Fibroblast of skin of right quadriceps (primary cell): Measurements from ENCODE around the gene UCK2.

ENCODE experiments used
- DNase-seq: peaks from one replicate; pipeline ENCODE4 v3.0.0-alpha.2; 2013

UCK2 gene

GRCh38 chr1:165883056-165883455 is 55.6 kb downstream of the UCK2 start:
- DNase-seq, result peak; percentile 44

GRCh38 chr1:165884009-165884689 is 56.7 kb downstream of the UCK2 start:
- DNase-seq, result no peak

- DNase-seq, result no peak
Observed at GRCh38 chr1:165884690-165885304, 57.4 kb downstream of the UCK2 start.

- no peak for DNase-seq
Observed at GRCh38 chr1:165885305-165885694, 57.9 kb downstream of the UCK2 start.

- DNase-seq, result no peak
Observed at GRCh38 chr1:165886193-165886592, 58.8 kb downstream of the UCK2 start.

GRCh38 chr1:165886983-165887382 is 59.6 kb downstream of the UCK2 start:
- DNase-seq, result no peak

GRCh38 chr1:165887877-165888551 is 60.6 kb downstream of the UCK2 start:
- DNase-seq, result no peak

GRCh38 chr1:165888552-165888920 is 61.1 kb downstream of the UCK2 start:
- DNase-seq, result no peak

GRCh38 chr1:165890684-165891083 is 63.3 kb downstream of the UCK2 start:
- no peak for DNase-seq

- DNase-seq, result no peak
Observed at GRCh38 chr1:165891111-165891860, 63.9 kb downstream of the UCK2 start.

- DNase-seq, result no peak
Observed at GRCh38 chr1:165892935-165893334, 65.5 kb downstream of the UCK2 start.

- DNase-seq, result no peak
Observed at GRCh38 chr1:165893507-165893906, 66.1 kb downstream of the UCK2 start.

GRCh38 chr1:165894591-165894990 is 67.2 kb downstream of the UCK2 start:
- no peak for DNase-seq

- peak; percentile 27 for DNase-seq
Observed at GRCh38 chr1:165895451-165895871, 68.0 kb downstream of the UCK2 start.

GRCh38 chr1:165896277-165896676 is 68.9 kb downstream of the UCK2 start:
- peak; percentile 82 for DNase-seq

GRCh38 chr1:165897326-165898303 is 70.2 kb downstream of the UCK2 start:
- DNase-seq, result peak; percentile 47

- peak; percentile 98 for DNase-seq
Observed at GRCh38 chr1:165898837-165899236, 71.4 kb downstream of the UCK2 start.

- peak; percentile 37 for DNase-seq
Observed at GRCh38 chr1:165899461-165899941, 72.1 kb downstream of the UCK2 start.

GRCh38 chr1:165900576-165901380 is 73.4 kb downstream of the UCK2 start:
- DNase-seq, result peak; percentile 43

- no peak for DNase-seq
Observed at GRCh38 chr1:165902565-165902964, 75.2 kb downstream of the UCK2 start.

GRCh38 chr1:165903672-165904071 is 76.3 kb downstream of the UCK2 start:
- peak; percentile 84 for DNase-seq
